Measurements from ENCODE around the gene ADAMTSL2.

GRCh38 chr9:133590231-133590855, 55.8 kb downstream of the ADAMTSL2 start:
- no peak for TF ChIP-seq REST (IDR thresholded peaks at IDR 0.05; ENCODE audit: insufficient replicate concordance, low read depth)
- TF ChIP-seq CTCF (IDR thresholded peaks at IDR 0.05; ENCODE audit: insufficient read depth, low read length), result no peak
- TF ChIP-seq POLR2AphosphoS5 (IDR thresholded peaks at IDR 0.05; ENCODE audit: low read depth), result no peak
- TF ChIP-seq GABPA (IDR thresholded peaks at IDR 0.05; ENCODE audit: low read depth), result no peak
- no peak for TF ChIP-seq SPI1 (IDR thresholded peaks at IDR 0.05; ENCODE audit: borderline replicate concordance, low read depth)

Measured in HL-60 (cell line).